GM10266 (cell line): ENCODE data around the gene ASB2.

Source experiments
- DNase-seq: peaks from one replicate; pipeline ENCODE4 v3.0.0; 2012; ENCODE audit errors: extremely low spot score
- CTCF ChIP-seq: IDR thresholded peaks from 2 replicates; pipeline ENCODE4 v1.5.1; 2012; ENCODE audit warnings: mild to moderate bottlenecking, low read depth; ENCODE audit not compliant: control insufficient read depth, insufficient read depth; ENCODE audit errors: missing control alignments

The ASB2 gene

GRCh38 chr14:93974299-93974698 lies 2.1 kb downstream of the ASB2 start:
- DNase-seq = no peak
- no peak for TF ChIP-seq CTCF

- no peak for DNase-seq
- TF ChIP-seq CTCF = no peak
Observed at GRCh38 chr14:93973607-93974006, 2.8 kb downstream of the ASB2 start.

GRCh38 chr14:93972618-93973205 lies 3.7 kb downstream of the ASB2 start:
- no peak for TF ChIP-seq CTCF
- no peak for DNase-seq

GRCh38 chr14:93971635-93972027 lies 4.7 kb downstream of the ASB2 start:
- TF ChIP-seq CTCF = no peak

GRCh38 chr14:93970965-93971634 lies 5.3 kb downstream of the ASB2 start:
- DNase-seq = peak; percentile 59
- TF ChIP-seq CTCF = no peak

More at GRCh38 chr14:93971635-93972027, 4.7 kb downstream of the ASB2 start:
- DNase-seq = no peak

- no peak for DNase-seq
Observed at GRCh38 chr14:93970585-93970964, 5.8 kb downstream of the ASB2 start.

More at GRCh38 chr14:93970585-93970964, 5.8 kb downstream of the ASB2 start:
- TF ChIP-seq CTCF = peak; percentile 55
